ENCODE measurements around the gene NAA38.

NAA38 gene

DNA sequence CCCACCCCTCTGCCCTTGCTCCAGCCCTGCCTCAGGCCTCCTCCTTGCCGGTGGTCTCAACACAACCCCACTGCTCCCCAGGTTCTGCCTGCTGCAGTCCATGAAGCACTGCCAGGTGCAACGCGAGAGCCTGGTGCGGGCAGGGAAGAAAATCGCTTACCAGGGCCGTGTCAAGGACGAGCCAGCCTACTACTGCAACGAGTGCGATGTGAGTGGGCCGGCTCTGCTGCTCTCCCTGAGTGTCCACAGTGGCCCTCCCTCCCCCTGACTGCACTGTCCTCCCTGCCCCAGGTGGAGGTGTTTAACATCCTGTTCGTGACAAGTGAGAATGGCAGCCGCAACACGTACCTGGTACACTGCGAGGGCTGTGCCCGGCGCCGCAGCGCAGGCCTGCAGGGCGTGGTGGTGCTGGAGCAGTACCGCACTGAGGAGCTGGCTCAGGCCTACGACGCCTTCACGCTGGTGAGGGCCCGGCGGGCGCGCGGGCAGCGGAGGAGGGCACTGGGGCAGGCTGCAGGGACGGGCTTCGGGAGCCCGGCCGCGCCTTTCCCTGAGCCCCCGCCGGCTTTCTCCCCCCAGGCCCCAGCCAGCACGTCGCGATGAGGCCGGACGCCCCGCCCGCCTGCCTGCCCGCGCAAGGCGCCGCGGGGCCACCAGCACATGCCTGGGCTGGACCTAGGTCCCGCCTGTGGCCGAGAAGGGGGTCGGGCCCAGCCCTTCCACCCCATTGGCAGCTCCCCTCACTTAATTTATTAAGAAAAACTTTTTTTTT, 4.3 kb downstream of the NAA38 start:
- no peak for DNase-seq (ENCODE audit: low read depth, low spot score)

DNA sequence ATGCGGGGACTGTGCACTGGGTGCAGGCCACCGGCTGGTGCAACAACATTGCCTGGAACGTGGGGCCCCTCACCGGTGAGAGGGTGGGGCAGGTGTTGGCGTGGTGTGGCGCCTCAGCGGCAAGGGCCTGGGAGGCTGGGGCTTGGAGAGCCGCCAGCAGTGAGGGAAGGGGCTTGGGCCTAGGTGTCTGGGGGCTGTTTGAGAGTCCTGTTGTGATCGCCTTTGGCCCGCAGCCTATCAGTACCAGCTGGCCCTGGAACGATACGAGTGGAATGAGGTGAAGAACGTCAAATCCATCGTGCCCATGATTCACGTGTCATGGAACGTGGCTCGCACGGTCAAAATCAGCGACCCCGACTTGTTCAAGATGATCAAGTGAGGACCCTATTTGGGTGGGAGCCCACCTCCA, 5.1 kb downstream of the NAA38 start:
- DNase-seq (ENCODE audit: low read depth, low spot score), result no peak

DNA sequence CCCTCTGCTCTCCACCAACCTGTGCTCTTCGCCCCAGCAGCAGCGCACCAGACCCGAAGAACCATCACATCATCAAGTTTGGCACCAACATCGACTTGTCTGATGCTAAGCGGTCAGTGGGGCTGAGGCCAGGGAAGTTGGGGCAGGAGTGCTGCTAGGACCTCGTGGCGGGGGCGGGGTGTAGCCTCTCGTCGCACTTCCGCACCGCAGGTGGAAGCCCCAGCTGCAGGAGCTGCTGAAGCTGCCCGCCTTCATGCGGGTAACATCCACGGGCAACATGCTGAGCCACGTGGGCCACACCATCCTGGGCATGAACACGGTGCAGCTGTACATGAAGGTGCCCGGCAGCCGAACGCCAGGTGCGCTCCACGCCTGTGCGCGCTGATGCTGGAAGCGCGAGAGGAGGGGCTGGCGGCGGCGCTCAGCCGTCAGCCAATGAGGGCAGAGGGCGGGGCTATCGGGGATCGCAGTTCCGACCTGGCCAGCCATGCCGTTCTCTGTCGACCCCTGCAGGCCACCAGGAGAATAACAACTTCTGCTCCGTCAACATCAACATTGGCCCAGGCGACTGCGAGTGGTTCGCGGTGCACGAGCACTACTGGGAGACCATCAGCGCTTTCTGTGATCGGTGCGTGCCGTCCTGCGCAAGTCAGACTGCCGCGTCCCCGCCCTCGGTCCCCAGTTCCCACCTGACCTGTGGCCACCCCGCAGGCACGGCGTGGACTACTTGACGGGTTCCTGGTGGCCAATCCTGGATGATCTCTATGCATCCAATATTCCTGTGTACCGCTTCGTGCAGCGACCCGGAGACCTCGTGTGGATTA, 5.7 kb downstream of the NAA38 start:
- DNase-seq (ENCODE audit: low read depth, low spot score), result peak; percentile 95

DNA sequence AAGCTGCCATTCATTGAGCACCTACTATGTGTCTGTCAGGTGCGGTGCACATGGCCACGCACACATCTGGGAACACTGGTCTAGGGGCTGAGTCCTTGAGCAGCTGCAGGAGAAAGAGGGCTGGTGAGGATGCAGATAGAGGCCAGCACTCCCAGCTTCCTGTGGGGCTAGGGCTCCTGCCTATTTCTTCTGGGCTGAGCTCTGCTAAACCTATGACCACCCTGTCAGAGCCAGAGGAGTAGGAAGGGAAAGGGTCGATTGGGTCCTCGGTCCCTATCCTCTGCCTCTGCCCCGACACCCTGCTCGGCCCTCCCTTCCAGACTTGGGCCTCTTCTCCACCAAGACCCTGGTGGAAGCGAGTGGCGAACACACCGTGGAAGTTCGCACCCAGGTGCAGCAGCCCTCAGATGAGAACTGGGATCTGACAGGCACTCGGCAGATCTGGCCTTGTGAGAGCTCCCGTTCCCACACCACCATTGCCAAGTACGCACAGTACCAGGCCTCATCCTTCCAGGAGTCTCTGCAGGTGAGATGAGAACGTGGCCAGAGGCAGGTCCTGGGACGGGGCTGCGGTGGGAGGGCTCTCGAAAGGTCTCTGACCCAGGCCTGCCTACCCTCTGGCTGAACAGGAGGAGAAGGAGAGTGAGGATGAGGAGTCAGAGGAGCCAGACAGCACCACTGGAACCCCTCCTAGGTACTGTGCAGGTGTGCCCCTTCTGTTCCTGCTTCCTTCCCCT, 6.5 kb downstream of the NAA38 start:
- DNase-seq (ENCODE audit: low read depth, low spot score), result no peak

DNA sequence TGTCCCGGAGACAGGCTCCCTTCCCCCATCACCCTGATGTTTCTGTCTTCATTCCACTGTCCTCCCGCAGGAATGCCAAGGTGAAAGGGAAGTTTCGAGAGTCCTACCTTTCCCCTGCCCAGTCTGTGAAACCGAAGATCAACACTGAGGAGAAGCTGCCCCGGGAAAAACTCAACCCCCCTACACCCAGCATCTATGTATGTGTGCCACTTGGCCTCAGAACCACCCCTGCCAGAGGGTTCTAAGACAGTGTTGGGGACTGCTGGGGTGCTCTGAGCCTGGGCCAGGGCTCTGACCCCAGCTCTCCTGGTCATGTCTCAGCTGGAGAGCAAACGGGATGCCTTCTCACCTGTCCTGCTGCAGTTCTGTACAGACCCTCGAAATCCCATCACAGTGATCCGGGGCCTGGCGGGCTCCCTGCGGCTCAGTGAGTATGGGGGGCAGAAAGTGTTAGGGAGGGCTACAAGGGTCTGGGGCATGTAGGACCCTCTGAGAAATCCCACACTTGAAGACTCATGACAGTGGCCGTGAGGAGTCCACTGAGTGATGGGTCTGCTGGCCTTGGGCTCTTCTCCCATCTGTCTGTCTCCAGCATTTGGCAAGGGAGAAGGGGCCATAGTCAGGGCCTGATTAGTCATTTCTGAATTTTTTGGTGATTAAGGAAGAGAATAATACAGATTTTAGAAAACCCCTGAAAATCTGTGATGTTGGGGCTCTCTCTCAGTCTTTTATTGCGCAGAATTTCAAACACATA, 7.4 kb downstream of the NAA38 start:
- no peak for DNase-seq (ENCODE audit: low read depth, low spot score)

DNA sequence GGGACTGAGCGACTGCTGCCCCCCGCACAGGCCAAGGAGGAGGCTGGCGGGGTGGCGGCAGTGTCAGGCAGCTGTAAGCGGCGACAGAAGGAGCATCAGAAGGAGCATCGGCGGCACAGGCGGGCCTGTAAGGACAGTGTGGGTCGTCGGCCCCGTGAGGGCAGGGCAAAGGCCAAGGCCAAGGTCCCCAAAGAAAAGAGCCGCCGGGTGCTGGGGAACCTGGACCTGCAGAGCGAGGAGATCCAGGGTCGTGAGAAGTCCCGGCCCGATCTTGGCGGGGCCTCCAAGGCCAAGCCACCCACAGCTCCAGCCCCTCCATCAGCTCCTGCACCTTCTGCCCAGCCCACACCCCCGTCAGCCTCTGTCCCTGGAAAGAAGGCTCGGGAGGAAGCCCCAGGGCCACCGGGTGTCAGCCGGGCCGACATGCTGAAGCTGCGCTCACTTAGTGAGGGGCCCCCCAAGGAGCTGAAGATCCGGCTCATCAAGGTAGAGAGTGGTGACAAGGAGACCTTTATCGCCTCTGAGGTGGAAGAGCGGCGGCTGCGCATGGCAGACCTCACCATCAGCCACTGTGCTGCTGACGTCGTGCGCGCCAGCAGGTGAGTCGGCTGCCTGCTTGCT, 8.1 kb downstream of the NAA38 start:
- DNase-seq (ENCODE audit: low read depth, low spot score), result no peak

DNA sequence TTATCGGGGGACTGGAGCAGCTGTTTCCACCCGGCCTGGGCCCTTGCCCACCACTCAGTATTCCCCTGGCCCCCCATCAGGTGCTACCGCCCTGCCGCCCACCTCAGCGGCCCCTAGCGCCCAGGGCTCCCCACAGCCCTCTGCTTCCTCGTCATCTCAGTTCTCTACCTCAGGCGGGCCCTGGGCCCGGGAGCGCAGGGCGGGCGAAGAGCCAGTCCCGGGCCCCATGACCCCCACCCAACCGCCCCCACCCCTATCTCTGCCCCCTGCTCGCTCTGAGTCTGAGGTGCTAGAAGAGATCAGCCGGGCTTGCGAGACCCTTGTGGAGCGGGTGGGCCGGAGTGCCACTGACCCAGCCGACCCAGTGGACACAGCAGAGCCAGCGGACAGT, 8.6 kb downstream of the NAA38 start:
- DNase-seq (ENCODE audit: low read depth, low spot score), result no peak

DNA sequence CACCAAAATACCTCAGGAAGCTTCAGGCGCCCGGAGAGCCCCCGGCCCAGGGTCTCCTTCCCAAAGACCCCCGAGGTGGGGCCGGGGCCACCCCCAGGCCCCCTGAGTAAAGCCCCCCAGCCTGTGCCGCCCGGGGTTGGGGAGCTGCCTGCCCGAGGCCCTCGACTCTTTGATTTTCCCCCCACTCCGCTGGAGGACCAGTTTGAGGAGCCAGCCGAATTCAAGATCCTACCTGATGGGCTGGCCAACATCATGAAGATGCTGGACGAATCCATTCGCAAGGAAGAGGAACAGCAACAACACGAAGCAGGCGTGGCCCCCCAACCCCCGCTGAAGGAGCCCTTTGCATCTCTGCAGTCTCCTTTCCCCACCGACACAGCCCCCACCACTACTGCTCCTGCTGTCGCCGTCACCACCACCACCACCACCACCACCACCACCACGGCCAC, 9.2 kb downstream of the NAA38 start:
- no peak for DNase-seq (ENCODE audit: low read depth, low spot score)

DNA sequence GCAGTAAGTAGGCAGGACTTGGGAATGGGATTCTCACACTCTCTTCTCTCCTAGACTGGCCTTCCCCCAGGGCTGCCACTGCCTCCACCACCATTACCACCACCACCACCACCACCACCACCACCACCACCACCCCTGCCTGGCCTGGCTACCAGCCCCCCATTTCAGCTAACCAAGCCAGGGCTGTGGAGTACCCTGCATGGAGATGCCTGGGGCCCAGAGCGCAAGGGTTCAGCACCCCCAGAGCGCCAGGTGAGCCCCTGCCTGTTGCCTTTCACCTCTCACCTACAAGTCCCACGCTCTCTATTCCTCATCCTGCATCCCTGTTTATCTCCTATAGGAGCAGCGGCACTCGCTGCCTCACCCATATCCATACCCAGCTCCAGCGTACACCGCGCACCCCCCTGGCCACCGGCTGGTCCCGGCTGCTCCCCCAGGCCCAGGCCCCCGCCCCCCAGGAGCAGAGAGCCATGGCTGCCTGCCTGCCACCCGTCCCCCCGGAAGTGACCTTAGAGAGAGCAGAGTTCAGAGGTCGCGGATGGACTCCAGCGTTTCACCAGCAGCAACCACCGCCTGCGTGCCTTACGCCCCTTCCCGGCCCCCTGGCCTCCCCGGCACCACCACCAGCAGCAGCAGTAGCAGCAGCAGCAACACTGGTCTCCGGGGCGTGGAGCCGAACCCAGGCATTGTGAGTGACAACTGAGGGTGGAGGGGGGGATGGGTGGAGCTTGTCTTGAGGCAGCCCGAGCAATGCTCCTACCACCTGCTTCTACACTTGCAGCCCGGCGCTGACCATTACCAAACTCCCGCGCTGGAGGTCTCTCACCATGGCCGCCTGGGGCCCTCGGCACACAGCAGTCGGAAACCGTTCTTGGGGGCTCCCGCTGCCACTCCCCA, 10.3 kb downstream of the NAA38 start:
- no peak for DNase-seq (ENCODE audit: low read depth, low spot score)

DNA sequence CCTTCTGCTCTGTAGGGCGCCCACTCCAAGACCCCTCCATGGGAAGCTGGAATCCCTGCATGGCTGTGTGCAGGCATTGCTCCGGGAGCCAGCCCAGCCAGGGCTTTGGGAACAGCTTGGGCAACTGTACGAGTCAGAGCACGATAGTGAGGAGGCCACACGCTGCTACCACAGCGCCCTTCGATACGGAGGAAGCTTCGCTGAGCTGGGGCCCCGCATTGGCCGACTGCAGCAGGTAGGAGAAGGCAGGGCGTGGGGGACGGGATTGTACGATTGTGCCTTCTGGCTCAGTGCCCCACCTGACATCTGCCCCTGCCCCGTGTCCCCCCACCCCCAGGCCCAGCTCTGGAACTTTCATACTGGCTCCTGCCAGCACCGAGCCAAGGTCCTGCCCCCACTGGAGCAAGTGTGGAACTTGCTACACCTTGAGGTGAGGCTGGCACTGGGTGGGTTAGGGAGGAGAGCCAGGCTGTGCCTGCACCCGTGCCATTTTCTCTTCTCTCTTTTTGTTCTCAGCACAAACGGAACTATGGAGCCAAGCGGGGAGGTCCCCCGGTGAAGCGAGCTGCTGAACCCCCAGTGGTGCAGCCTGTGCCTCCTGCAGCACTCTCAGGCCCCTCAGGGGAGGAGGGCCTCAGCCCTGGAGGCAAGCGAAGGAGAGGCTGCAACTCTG, 11.2 kb downstream of the NAA38 start:
- DNase-seq (ENCODE audit: low read depth, low spot score), result no peak

DNA sequence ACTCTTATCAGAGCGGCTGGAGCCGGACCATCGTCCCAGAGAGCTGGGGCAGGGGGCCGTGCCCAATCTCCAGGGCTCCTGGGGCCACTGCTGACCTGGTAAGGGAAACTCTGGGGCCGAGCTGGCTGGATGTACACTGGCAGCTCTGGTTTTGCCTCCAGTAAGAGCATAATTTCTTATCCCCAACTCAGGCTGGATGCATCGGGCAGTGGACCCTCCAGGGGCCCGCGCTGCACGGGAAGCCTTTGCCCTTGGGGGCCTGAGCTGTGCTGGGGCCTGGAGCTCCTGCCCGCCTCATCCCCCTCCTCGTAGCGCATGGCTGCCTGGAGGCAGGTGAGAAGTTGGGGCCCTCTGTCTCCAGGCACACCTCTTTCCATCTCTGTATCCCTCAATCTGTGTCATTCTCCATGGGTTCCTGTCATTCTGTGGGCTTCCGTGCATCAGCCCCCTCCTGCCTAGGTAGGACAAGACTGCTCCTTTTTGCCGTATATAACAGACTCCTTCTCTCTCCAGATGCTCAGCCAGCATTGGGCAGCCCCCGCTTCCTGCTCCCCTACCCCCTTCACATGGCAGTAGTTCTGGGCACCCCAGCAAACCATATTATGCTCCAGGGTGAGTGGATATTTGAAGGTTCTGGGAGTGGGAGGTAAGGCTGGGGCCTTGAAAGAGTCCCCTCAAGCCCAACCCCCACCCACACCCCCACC, 11.8 kb downstream of the NAA38 start:
- no peak for DNase-seq (ENCODE audit: low read depth, low spot score)

DNA sequence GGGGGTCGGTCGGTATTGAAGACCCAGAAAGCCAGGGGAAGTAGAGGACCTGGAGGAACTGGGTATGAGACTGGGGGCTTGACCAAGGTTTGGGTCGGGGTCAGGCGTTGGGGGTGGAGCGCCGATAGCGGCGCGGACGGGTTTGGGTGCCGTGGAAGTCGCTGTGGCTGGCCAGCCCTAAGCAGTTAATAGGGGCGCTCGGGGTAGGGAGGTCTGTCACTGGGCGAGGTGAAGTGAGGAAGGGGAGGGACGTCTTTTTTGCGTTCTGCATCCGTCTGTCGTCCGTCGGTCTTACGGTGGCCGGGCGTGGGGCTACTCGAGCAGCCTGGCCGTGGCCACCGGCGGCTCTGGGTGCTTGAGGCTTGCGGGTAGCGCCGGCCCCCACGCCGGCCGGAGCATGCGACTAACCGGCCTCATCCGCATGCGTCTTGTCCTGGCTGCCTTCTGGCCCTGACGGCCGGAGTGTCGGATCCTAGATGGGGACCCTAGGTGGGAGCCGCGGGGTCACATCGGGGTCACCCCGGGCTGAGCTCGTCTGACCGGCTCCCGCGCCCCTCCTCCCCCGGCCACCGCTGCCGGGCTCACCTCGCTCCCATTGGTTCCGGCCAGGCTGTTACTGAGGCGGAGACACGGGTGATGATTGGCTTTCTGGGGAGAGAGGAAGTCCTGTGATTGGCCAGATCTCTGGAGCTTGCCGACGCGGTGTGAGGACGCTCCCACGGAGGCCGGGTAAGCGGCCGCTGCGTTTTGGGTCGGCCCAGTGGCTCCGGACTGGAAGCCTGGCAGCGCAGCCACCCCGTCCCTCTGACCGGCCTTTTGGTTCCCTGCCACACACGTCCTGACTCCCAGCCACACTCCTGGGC, 12.8 kb downstream of the NAA38 start:
- DNase-seq (ENCODE audit: low read depth, low spot score), result peak; percentile 98

DNA sequence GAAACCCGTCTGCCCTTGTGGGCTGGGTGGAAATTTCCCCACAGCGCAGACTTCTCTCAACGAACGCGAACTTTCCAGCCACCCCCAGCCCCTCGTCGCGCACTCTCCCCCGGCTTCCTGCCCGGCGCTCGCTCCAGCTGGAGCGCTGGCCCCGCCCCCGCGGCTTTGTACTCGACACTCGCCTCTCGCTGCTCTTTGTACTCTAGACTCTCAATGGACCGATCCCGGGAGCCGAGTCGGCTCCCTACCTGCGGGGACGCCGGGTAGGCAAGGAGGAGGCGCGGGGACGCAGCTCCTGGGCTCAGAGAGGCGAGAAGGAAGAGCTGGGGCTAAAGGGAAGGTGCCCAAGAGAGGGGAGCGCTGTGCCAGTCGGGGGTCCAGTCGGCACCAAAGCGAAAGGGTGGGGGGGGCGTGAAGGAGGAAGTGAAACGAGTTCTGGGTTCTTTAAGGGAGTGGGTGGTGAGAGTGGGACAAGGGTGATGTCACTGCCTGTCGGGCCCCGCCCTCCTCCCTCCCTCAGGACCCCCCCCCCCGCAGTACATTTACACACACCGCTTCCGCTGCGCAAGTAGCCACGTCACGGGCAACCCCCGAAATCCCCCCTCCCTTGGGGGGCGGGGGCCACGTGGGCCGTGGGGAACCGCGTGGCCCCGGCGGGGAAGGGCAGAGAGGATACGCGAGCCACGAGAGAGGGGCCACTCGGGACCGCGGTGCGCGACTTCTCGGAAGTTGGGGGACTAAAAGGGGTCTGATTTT, 13.6 kb downstream of the NAA38 start:
- peak; percentile 92 for DNase-seq (ENCODE audit: low read depth, low spot score)

DNA sequence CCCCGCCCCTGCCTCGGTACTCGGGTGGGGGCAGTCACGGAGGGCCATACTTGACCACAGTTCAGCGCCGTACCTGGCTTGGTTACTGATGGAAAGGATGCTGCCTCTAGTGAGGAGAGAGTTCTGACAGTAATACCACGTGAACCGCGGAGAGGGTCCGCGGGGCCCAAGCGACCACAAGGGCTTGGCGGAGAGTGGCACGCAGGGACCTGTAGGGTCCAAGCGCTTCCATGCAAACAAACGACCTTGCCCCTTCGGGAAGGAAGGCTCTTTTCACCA, 14.2 kb downstream of the NAA38 start:
- no peak for DNase-seq (ENCODE audit: low read depth, low spot score)

DNA sequence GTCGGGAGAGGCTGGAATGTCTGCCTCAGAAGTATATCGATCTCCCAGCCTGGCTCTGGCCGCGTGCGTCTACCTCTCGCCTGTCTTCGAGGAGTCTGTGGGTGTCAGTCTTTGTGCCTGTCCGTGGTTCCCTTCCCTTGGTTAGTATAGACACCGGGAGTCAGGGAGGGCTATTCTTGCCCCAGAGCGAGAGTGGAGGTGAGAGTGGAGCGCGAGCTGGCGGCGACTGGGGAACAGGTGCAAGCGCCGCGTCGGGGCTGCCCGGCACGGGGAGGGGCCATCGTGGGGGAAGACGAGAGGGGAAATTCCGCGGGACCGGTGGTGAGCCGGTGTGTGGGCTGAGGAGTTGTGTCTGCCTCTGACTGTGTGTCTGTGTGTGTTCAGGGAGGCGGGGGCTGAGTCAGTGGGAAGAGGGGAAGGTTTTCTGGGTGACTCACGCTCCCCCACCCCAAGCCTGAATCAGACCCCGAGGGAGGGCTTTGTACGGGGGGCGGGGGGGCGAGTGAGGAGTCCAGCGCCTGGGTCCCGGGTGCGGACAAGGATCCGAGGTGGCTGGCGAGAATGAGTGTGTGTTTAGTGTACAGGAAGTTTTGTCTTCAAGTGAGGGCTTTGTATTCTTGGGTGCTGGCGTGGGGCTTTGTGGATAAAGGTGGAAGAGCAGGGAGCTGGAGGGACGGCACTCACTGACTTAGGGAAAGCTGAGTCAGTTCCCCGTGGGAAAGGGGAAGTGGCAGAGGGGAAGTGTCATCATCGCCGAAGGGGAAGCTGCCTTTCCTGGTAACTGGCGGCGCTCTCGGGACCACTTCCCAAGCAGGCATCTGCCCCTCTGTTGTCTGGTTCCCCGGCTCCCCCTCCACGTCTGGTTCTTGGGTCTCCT, 14.7 kb downstream of the NAA38 start:
- DNase-seq (ENCODE audit: low read depth, low spot score), result peak; percentile 95

DNA sequence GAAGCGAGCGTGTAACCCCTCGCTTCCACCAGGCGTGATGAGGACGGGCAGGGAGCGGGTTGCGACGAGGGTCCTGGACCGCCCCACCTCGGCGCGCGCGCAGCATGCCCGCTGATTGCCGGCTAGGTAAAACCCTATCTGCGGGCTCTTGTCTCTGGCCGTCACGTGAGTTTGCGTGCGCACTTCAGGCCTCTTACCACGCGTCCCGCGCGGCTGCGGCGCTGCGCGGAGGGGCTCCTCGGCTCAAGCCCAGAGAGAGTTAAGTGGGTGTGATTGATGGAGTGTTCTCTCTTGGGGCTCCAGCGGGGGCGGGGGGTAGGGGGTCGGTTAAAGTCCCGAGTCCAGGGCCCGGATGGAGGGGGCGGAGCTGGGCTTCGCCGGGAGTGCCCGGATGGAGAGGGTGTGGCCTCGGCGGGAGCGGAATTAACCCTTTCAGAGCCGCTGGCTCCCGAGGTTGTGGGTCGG, 15.4 kb downstream of the NAA38 start:
- DNase-seq (ENCODE audit: low read depth, low spot score), result peak; percentile 95
